ENCODE data around the gene CHN1.

The CHN1 gene

DNA sequence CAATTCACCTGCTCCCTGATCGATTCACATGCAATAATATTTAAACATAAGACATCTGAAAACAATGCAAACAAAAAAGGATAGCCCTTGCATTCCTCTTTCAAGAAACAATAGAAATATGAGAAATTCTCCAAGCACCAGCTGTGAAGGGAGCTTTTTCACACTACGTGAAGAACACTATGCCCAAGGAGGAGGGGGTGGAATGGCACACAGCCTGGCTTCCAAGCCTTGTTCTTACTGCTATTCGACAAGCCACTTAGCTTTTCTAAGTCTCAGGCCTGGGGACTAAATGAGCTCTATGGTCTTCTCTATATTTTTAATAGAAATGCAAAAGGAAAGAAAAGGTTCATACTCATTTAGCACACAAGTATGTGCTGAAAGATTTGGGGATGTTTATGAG lies 148.7 kb downstream of the CHN1 start:
- DNase-seq (ENCODE audit: low spot score) = no peak
- no peak for TF ChIP-seq CTCF (IDR thresholded peaks at IDR 0.05; ENCODE audit: extremely low read depth, missing control alignments)

DNA sequence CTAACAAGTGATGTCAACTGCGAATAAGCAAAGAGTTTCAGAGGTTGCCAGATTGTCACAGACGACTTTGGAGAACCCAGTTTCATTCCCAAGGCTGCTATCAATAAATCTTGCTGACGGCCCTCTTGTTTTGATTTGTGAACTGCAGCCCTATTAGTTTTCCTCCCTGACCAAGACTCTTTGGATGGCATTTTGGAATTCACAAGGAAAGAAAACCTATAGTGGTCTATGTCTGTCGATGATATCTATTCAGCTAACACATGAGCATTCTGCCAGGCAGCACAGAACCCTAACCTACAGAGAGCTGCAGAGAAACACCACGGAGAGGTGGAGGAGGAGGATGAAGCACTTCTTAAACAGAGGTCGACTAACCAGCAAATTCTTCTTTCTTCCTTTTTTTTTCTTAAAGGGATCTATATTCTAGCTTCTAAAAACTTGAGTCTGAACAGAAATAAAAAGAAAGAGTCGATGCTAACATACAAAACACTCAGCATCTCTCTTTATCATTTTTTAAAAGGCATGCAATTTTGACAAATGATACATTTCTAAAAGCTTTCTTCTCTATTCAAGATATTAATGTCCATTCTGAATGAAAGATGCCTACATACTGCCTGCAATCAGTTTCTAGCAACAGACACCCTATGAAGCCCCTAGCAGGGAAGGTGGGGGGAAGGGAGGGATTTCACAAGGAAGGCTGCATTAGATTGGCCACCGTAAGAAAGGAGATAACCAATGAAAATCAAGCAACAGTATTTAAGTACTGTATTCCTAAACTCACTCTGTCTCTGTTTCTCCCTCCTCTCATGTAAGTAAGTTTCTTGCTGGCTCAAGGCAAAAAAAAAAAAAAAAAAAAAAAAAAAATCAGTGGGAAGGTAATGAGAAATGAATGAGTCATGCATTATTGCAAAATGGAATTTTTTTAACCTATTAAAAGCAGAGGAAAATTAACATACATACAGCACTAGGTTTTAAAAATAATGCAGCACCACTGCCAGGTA lies 157.9 kb downstream of the CHN1 start:
- DNase-seq (ENCODE audit: low spot score) = no peak

GRCh38 chr2:174846218-174846617 lies 159.0 kb downstream of the CHN1 start:
- TF ChIP-seq CTCF (IDR thresholded peaks at IDR 0.05; ENCODE audit: extremely low read depth, missing control alignments) = no peak
- DNase-seq (ENCODE audit: low spot score) = no peak

More for the DNA sequence above, 157.9 kb downstream of the CHN1 start:
- no peak for TF ChIP-seq CTCF (IDR thresholded peaks at IDR 0.05; ENCODE audit: extremely low read depth, missing control alignments)

- TF ChIP-seq CTCF (IDR thresholded peaks at IDR 0.05; ENCODE audit: extremely low read depth, missing control alignments) = no peak
These were observed 160.9 kb downstream of the CHN1 start for GRCh38 chr2:174844295-174844708.

DNA sequence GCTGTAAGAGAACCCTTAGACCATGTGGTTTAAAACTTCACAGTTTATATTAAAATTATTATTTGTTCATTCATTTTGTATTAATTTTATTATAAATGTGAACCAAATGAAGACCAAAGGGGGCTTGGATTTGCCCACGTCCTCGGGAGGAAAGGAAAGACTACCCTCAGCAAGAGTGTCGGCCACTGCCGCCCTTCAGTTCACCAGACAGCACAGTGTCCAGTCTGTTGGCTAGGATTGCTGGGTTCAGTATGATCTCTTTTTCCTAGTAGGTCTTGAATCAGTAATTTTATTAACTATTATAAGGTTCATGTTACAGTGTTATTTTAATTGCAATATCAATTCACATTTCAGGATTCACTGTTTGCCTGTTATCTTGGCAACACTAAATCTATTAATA lies 162.7 kb downstream of the CHN1 start:
- DNase-seq (ENCODE audit: low spot score) = no peak
- TF ChIP-seq CTCF (IDR thresholded peaks at IDR 0.05; ENCODE audit: extremely low read depth, missing control alignments) = no peak

More at GRCh38 chr2:174844295-174844708, 160.9 kb downstream of the CHN1 start:
- no peak for DNase-seq (ENCODE audit: low spot score)

DNA sequence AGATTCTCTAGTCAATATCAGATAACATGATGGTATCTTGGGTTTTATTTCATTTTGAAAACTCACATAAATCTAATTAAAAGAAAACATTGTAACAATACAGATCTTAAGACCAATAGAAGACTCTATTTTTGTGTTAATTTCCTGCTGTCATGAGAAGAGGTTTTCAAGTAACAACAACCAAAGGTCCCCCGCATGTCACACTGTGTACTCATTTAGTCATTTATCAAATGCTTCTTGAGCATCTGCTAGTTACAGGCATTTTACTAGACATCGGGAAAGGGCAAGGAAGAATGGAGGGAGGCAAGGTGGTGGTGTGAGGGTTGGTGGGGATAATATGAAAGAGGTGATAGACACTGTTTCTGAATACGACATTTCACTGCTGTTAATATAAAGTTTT lies 163.2 kb downstream of the CHN1 start:
- TF ChIP-seq CTCF (IDR thresholded peaks at IDR 0.05; ENCODE audit: extremely low read depth, missing control alignments) = no peak
- no peak for DNase-seq (ENCODE audit: low spot score)

- TF ChIP-seq CTCF (IDR thresholded peaks at IDR 0.05; ENCODE audit: extremely low read depth, missing control alignments) = no peak
- no peak for DNase-seq (ENCODE audit: low spot score)
These were observed 163.8 kb downstream of the CHN1 start for GRCh38 chr2:174841350-174841749.
